ENCODE results near the gene PMIS2.
"Not testable (repeated sequence)": the region's sequence is repeated elsewhere in the genome, so short reads cannot be mapped to it uniquely, and the experiment has no call there.

PMIS2 gene

GRCh38 chr19:35590875-35591274 lies 4.9 kb downstream of the PMIS2 start:
- DNase-seq (ENCODE audit: low read depth, low spot score): no peak

GRCh38 chr19:35592226-35592625 lies 6.3 kb downstream of the PMIS2 start:
- DNase-seq (ENCODE audit: low read depth, low spot score): peak; percentile 22

- DNase-seq (ENCODE audit: low read depth, low spot score): not testable (repeated sequence)
Measured at GRCh38 chr19:35595026-35595425, 9.1 kb downstream of the PMIS2 start.

- no peak for DNase-seq (ENCODE audit: low read depth, low spot score)
Measured at GRCh38 chr19:35595928-35596327, 10.0 kb downstream of the PMIS2 start.

- DNase-seq (ENCODE audit: low read depth, low spot score): no peak
Measured at GRCh38 chr19:35596366-35596999, 10.5 kb downstream of the PMIS2 start.

GRCh38 chr19:35601971-35602370 lies 16.0 kb downstream of the PMIS2 start:
- DNase-seq (ENCODE audit: low read depth, low spot score): no peak

- DNase-seq (ENCODE audit: low read depth, low spot score): not testable (repeated sequence)
Measured at GRCh38 chr19:35604436-35604835, 18.5 kb downstream of the PMIS2 start.

GRCh38 chr19:35607170-35607569 lies 21.2 kb downstream of the PMIS2 start:
- DNase-seq (ENCODE audit: low read depth, low spot score): not testable (repeated sequence)

- no peak for DNase-seq (ENCODE audit: low read depth, low spot score)
Measured at GRCh38 chr19:35607661-35608060, 21.7 kb downstream of the PMIS2 start.

- no peak for DNase-seq (ENCODE audit: low read depth, low spot score)
Measured at GRCh38 chr19:35608251-35608650, 22.3 kb downstream of the PMIS2 start.

GRCh38 chr19:35609851-35610353 lies 23.9 kb downstream of the PMIS2 start:
- no peak for DNase-seq (ENCODE audit: low read depth, low spot score)

- no peak for DNase-seq (ENCODE audit: low read depth, low spot score)
Measured at GRCh38 chr19:35612224-35612558, 26.2 kb downstream of the PMIS2 start.

- peak; percentile 98 for DNase-seq (ENCODE audit: low read depth, low spot score)
Measured at GRCh38 chr19:35612559-35613321, 26.8 kb downstream of the PMIS2 start, which contains the start of gene HAUS5. Gene HAUS5 (plus strand): TSS chr19:35612735. CDS start chr19:35612795, 60 bp downstream.

GRCh38 chr19:35613574-35613973 lies 27.6 kb downstream of the PMIS2 start:
- no peak for DNase-seq (ENCODE audit: low read depth, low spot score)

GRCh38 chr19:35615036-35615435 lies 29.1 kb downstream of the PMIS2 start:
- no peak for DNase-seq (ENCODE audit: low read depth, low spot score)

GRCh38 chr19:35618857-35619256 lies 32.9 kb downstream of the PMIS2 start:
- no peak for DNase-seq (ENCODE audit: low read depth, low spot score)

GRCh38 chr19:35619290-35619923 lies 33.4 kb downstream of the PMIS2 start:
- DNase-seq (ENCODE audit: low read depth, low spot score): no peak

GRCh38 chr19:35620001-35620400 lies 34.0 kb downstream of the PMIS2 start:
- no peak for DNase-seq (ENCODE audit: low read depth, low spot score)

GRCh38 chr19:35621708-35622107 lies 35.7 kb downstream of the PMIS2 start:
- no peak for DNase-seq (ENCODE audit: low read depth, low spot score)

GRCh38 chr19:35622750-35623149 lies 36.8 kb downstream of the PMIS2 start:
- no peak for DNase-seq (ENCODE audit: low read depth, low spot score)

GRCh38 chr19:35623327-35624010 lies 37.5 kb downstream of the PMIS2 start:
- DNase-seq (ENCODE audit: low read depth, low spot score): no peak

- DNase-seq (ENCODE audit: low read depth, low spot score): no peak
Measured at GRCh38 chr19:35628264-35628564, 42.2 kb downstream of the PMIS2 start.
